Measurements from ENCODE around the gene MYO15B. TPM values are rescaled to one million over a fixed set of nuclear protein-coding genes. Genes with fewer than 3 reads are reported as not detected.

Gene MYO15B
- total RNA-seq, 1 donor from 2014 or later = 43.0 TPM

DNA sequence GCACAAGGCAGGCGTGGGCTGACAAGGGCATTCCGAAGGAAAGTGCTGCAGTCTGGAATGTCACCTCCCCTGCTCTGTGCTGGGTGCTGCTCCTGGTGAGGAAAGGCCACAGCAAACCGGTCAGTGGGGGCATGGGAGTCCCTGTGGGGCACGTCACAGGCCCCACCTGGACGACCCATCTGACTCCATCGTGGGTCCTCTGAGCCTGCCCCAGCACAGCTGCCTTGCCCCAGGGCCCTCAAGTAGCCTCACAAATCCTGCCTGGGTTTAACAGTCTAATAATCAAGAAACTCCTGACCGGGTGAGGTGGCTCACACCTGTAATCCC lies 2.8 kb upstream of the MYO15B start:
- TF ChIP-seq, protein P1, sequence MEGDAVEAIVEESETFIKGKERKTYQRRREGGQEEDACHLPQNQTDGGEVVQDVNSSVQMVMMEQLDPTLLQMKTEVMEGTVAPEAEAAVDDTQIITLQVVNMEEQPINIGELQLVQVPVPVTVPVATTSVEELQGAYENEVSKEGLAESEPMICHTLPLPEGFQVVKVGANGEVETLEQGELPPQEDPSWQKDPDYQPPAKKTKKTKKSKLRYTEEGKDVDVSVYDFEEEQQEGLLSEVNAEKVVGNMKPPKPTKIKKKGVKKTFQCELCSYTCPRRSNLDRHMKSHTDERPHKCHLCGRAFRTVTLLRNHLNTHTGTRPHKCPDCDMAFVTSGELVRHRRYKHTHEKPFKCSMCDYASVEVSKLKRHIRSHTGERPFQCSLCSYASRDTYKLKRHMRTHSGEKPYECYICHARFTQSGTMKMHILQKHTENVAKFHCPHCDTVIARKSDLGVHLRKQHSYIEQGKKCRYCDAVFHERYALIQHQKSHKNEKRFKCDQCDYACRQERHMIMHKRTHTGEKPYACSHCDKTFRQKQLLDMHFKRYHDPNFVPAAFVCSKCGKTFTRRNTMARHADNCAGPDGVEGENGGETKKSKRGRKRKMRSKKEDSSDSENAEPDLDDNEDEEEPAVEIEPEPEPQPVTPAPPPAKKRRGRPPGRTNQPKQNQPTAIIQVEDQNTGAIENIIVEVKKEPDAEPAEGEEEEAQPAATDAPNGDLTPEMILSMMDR (IDR thresholded peaks at IDR 0.05; ENCODE audit: borderline replicate concordance) = no peak
- Histone ChIP-seq H3K4me1 (peaks cover 27% of the 10 kb centered on the region), H3K4me3 (no peak overlapping the region), H3K36me3 (no peaks in the 10 kb centered on the region), H3K27ac (replicated peaks) (no peak overlapping the region), H3K9me3 (replicated peaks) (no peaks in the 10 kb centered on the region), H3K27me3 (ENCODE audit: low read depth) (no peaks in the 10 kb centered on the region)
- intact Hi-C loops (cut with micrococcal nuclease) = loop anchor here (10.0 kb wide), 1 partner anchor 160 kb away; no protein-coding TSS in a partner anchor
- DNase-seq = no peak

DNA sequence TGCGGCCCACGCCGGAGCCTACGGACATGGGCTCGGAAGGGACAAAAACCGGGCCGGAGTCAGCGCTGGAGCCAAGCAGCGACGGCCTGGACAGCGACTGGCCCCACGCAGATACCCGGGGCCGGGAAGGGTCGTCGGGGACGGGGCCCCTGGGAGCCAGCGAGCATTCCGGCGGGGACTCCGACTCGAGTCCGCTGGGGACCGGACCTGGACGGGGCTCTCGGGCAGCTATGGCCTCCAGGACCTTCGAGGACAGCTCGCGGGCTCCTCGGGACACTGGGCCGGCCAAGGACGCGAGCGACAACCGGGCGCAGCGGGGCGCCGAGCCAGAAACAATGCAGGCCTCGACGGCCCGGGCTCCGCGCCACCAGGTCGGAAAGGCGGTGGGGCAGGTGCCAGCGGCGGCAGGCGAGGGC lies 1.0 kb downstream of the MYO15B start:
- no peaks in the 10 kb centered on the region for H3K27me3 ChIP-seq (ENCODE audit: low read depth)
- no peaks in the 10 kb centered on the region for H3K9me3 ChIP-seq (replicated peaks)
- peak overlapping the region; percentile 77 for H3K4me3 ChIP-seq
- intact Hi-C loops (cut with micrococcal nuclease) = loop anchor here (10.0 kb wide), 1 partner anchor 164 kb away; no protein-coding TSS in a partner anchor
- H3K4me1 ChIP-seq = peaks cover 35% of the 10 kb centered on the region
- no peaks in the 10 kb centered on the region for H3K36me3 ChIP-seq
- TF ChIP-seq, protein P1 (IDR thresholded peaks at IDR 0.05; ENCODE audit: borderline replicate concordance) = no peak
- no peak for DNase-seq
- peak overlapping the region; percentile 95 for H3K27ac ChIP-seq (replicated peaks)

DNA sequence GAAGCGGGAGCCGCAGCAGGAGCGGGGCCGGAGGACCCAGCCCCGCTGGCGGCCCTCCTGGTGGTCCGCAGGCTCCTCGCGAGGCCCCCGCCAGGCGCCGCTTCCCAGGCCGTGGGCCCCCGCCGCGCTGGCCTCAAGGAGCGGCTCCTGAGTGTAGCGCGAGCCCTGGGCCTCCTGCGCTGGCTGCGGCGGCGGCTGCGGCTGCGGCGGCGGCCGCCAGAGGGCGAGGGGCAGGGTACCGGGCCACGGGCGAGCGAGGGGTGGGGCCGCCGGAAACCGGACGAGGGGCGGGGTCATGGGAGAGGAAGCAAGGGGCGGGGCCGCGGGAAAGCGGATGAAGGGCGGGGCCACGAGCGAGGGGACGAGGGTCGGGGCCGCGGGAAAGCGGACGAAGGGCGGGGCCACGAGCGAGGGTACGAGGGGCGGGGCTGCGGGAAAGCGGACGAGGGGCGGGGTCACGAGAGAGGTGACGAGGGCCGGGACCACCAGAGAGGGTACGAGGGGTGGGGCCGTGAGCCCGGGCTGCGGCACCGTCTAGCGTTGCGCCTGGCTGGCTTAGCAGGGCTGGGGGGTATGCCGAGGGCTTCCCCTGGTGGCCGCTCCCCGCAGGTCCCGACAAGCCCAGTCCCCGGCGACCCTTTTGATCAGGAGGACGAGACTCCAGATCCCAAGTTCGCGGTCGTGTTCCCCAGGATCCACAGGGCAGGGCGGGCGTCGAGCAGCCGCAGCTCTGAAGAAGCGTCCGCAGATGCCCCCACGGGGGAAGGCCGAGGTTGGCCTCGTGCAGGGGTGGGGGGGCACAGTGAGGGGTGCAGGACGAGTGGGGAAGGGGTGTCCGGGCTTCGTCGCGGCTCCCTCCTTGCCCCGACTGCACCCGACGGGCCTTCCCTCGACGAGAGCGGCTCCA lies 1.7 kb downstream of the MYO15B start:
- Histone ChIP-seq H3K27me3 (ENCODE audit: low read depth) (no peaks in the 10 kb centered on the region), H3K4me3 (peak overlapping the region; percentile 77), H3K4me1 (peaks cover 35% of the 10 kb centered on the region), H3K9me3 (replicated peaks) (no peaks in the 10 kb centered on the region), H3K36me3 (no peaks in the 10 kb centered on the region), H3K27ac (replicated peaks) (peak overlapping the region; percentile 95)
- TF ChIP-seq, protein P1 (IDR thresholded peaks at IDR 0.05; ENCODE audit: borderline replicate concordance) = peak; percentile 79
- peak; percentile 98 for DNase-seq
- intact Hi-C loops (cut with micrococcal nuclease) = loop anchor here (10.0 kb wide), 1 partner anchor 164 kb away; no protein-coding TSS in a partner anchor

DNA sequence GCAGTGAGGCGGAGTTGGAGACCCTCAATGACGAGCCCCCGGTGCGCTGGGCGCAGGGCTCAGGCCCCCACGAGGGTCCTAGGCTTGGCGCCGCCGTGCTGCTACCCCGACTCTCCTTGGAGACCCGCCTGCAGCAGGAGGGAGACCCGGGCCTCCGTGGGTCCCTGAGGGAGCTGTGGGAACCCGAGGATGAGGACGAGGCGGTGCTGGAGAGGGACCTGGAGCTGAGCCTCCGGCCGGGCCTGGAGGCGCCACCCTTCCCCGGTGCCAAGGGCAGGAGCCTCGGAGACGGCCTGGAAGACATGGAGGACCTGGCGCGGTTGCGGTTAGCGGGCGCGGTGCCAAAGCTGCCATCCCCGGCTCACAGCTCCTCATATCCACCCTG lies 2.3 kb downstream of the MYO15B start:
- no peaks in the 10 kb centered on the region for H3K9me3 ChIP-seq (replicated peaks)
- TF ChIP-seq, protein P1 (IDR thresholded peaks at IDR 0.05; ENCODE audit: borderline replicate concordance) = no peak
- intact Hi-C loops (cut with micrococcal nuclease) = loop anchor here (10.0 kb wide), 1 partner anchor 165 kb away; no protein-coding TSS in a partner anchor
- H3K4me3 ChIP-seq = peak overlapping the region; percentile 77
- no peaks in the 10 kb centered on the region for H3K36me3 ChIP-seq
- peaks cover 35% of the 10 kb centered on the region for H3K4me1 ChIP-seq
- no peaks in the 10 kb centered on the region for H3K27me3 ChIP-seq (ENCODE audit: low read depth)
- peak overlapping the region; percentile 95 for H3K27ac ChIP-seq (replicated peaks)
- peak; percentile 32 for DNase-seq

DNA sequence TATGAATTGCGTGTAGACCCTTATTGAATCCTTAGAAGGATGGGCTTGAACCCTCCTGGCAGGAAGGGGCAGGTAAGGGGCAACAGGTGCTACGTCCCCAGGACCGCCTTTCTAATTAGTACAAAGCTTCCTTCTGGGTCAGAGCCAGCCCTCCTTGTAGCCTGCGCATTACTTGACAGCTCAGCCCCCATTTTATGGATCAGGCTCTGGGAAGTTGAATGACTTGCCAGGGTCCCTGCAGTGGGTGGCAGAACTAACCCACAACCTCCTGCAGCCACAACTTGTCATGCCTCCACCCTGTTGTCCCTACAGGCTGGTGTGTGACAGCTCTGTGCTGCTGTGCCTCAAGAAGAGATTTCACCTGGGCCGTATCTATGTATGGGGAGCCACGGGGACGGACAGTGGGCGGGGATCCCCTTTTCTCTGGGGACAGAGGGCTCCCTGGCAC lies 2.7 kb downstream of the MYO15B start:
- Histone ChIP-seq H3K9me3 (replicated peaks) (no peaks in the 10 kb centered on the region), H3K4me1 (peaks cover 35% of the 10 kb centered on the region), H3K4me3 (peak overlapping the region; percentile 77), H3K36me3 (no peaks in the 10 kb centered on the region), H3K27ac (replicated peaks) (peak overlapping the region; percentile 95), H3K27me3 (ENCODE audit: low read depth) (no peaks in the 10 kb centered on the region)
- no peak for DNase-seq
- intact Hi-C loops (cut with micrococcal nuclease) = no loop called here
- TF ChIP-seq, protein P1 (IDR thresholded peaks at IDR 0.05; ENCODE audit: borderline replicate concordance) = no peak

Measured in left ventricle myocardium inferior (tissue), 1 donor.